Glutamatergic neuron (in vitro differentiated cells): ENCODE results near the gene MCM3AP. TPM values are rescaled to one million over a fixed set of nuclear protein-coding genes. Genes with fewer than 3 reads are reported as not detected.

Experiments used
- DNase-seq: peaks from one replicate; pipeline ENCODE4 v3.0.0; 2022
- H3K27ac Mint-ChIP-seq: one replicate; pipeline ENCODE4 v1.8.0; 2020; ENCODE audit warnings: mild to moderate bottlenecking, mixed read lengths, inconsistent platforms; ENCODE audit not compliant: unreplicated experiment
- H3K27me3 Mint-ChIP-seq: one replicate; pipeline ENCODE4 v1.8.0; 2020; ENCODE audit warnings: mild to moderate bottlenecking, moderate library complexity, mixed read lengths, inconsistent platforms; ENCODE audit not compliant: unreplicated experiment
- H3K36me3 Mint-ChIP-seq: one replicate; pipeline ENCODE4 v1.8.0; 2020; ENCODE audit warnings: mild to moderate bottlenecking, mixed read lengths, inconsistent platforms; ENCODE audit not compliant: unreplicated experiment
- H3K4me1 Mint-ChIP-seq: one replicate; pipeline ENCODE4 v1.8.0; 2020; ENCODE audit warnings: mild to moderate bottlenecking, low read depth, mixed read lengths, inconsistent platforms; ENCODE audit not compliant: unreplicated experiment
- H3K4me3 Mint-ChIP-seq: one replicate; pipeline ENCODE4 v1.8.0; 2020; ENCODE audit warnings: mild to moderate bottlenecking, mixed read lengths, inconsistent platforms; ENCODE audit not compliant: unreplicated experiment
- H3K9me3 Mint-ChIP-seq: one replicate; pipeline ENCODE4 v1.8.0; 2020; ENCODE audit warnings: mild to moderate bottlenecking, moderate library complexity, mixed read lengths, inconsistent platforms; ENCODE audit not compliant: unreplicated experiment
- total RNA-seq: library from RNA; stranded (reverse); fragmentation: NEBNext Ultra II Directional; extraction: Animal tissue kit (Norgen Biotek cat#: 25700); gene quantifications from one replicate; pipeline ENCODE4 v1.2.1, GENCODE V29; 2021; ENCODE audit not compliant: unreplicated experiment
- TF ChIP-seq, protein P1 (sequence below): fragments of 200-600 bp; sonication (generic); IDR thresholded peaks from one replicate; pipeline ENCODE4 v1.5.0; 2021; ENCODE audit not compliant: partially characterized antibody, unreplicated experiment

Gene MCM3AP
- total RNA-seq, 1 donor from 2014 or later: 121 TPM

DNA sequence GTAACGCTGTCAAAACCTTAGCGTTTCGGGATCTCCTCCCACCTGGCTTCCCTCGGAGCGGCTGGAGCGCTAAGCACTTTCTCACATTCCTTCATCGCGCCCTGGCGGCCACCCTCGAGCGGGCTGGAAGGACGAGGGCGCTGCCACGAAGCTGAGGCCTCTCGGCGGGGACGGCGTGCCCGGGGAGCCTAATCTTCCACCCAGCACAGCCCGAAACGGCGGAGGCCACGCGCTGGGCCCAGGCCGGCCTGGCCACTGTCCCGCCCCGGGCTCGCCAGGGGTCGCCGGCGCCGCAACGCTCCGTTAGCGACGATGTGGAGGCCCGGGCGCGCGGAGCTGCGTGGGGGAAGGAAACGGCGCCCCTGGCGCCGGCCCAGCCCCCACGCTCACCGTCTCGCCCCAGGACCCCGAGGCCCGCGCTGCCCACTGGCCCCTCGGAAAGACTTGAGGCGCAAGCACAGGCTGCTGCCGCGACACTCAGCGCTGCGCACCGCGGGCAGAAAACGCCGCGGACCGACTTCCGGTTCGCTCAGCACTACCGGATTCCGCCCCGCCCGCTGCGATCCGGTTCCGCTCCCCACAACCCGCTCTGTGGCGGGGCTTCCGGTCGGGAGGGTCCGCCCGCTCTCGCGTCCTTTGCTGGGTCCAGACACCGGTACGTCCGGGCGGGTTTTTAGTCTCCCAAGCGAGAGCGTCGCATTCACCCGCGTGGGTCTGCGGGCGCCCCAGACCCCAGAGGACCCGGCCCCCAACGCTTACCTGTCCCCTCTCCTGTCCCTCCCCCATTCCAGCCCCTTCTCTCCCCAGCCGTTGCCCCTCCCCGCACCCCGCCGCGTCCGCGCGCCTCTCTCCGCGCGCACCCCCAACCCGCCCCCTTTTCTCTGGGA is 593 bp upstream of the MCM3AP start, which contains the start of gene YBEY:
Gene YBEY (plus strand): TSS at position 582 of the 887 bp plus-strand sequence. CDS start 572 bp downstream, outside the sequence.
- TF ChIP-seq, protein P1, sequence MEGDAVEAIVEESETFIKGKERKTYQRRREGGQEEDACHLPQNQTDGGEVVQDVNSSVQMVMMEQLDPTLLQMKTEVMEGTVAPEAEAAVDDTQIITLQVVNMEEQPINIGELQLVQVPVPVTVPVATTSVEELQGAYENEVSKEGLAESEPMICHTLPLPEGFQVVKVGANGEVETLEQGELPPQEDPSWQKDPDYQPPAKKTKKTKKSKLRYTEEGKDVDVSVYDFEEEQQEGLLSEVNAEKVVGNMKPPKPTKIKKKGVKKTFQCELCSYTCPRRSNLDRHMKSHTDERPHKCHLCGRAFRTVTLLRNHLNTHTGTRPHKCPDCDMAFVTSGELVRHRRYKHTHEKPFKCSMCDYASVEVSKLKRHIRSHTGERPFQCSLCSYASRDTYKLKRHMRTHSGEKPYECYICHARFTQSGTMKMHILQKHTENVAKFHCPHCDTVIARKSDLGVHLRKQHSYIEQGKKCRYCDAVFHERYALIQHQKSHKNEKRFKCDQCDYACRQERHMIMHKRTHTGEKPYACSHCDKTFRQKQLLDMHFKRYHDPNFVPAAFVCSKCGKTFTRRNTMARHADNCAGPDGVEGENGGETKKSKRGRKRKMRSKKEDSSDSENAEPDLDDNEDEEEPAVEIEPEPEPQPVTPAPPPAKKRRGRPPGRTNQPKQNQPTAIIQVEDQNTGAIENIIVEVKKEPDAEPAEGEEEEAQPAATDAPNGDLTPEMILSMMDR: no peak
- peaks cover 11% of the 10 kb centered on the region for H3K9me3 Mint-ChIP-seq
- H3K27me3 Mint-ChIP-seq: peaks cover 4% of the 10 kb centered on the region
- DNase-seq: peak; percentile 92
- H3K36me3 Mint-ChIP-seq: peaks cover 4% of the 10 kb centered on the region
- peaks cover 7% of the 10 kb centered on the region for H3K4me1 Mint-ChIP-seq
- peak within 1 kb of the TSS; percentile 98 for H3K4me3 Mint-ChIP-seq
- H3K27ac Mint-ChIP-seq: peak within 1 kb of the TSS; percentile 91

DNA sequence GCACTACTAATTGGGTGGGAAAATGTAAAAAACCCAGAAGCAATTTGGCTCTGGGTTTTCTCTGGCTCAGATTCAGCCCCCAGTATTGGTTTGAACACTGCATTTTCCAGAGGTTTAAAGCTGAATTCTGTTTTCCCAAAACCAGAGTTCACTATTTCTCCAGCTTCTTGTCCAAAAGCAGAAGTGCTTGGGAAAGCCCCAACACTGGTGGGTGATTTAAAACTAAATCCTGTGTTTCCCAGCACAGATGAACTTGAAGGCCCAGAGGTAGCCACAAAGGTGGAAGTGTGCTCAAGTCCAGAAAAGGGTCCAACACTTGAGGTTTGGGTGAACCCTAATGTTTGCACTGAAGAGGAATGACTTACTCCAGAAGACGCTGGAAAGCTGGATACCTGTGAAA is 678 bp downstream of the MCM3AP start:
- H3K4me1 Mint-ChIP-seq: peaks cover 7% of the 10 kb centered on the region
- peaks cover 4% of the 10 kb centered on the region for H3K36me3 Mint-ChIP-seq

DNA sequence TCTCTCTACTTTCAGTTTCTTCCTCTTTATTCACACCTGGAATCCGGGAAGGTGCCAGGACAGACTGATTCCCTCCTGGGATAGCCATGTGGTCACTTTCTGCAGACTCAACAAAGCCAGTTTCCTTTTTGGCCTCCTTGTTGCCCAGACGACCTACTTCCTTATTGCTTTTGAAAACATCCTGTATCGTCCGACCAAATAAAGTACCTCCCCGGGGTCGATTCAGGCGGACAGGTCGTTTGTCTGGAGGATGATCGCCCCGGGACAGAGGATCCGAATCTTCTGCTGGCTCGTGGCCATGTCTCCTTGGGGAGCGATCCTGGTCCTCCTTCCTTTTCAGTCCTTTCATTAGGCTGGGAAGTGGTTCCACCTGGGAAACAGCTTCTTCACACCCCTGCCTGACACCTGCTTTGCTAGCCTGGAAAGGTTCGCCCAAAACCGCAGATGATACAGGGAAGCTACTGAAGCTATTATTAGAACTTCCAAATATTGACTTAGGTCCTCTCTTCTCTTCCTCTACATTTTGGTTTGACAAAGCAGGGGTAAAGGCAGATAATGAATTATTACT is 1.2 kb downstream of the MCM3AP start:
- H3K4me1 Mint-ChIP-seq: peaks cover 7% of the 10 kb centered on the region
- peaks cover 4% of the 10 kb centered on the region for H3K27me3 Mint-ChIP-seq
- peaks cover 11% of the 10 kb centered on the region for H3K9me3 Mint-ChIP-seq
- DNase-seq: no peak
- H3K27ac Mint-ChIP-seq: no peak overlapping the region
- TF ChIP-seq, protein P1: no peak
- H3K36me3 Mint-ChIP-seq: peaks cover 4% of the 10 kb centered on the region
- peak overlapping the region; percentile 71 for H3K4me3 Mint-ChIP-seq

More for the DNA sequence above, 678 bp downstream of the MCM3AP start:
- DNase-seq: no peak
- peaks cover 11% of the 10 kb centered on the region for H3K9me3 Mint-ChIP-seq
- no peak overlapping the region for H3K27ac Mint-ChIP-seq
- TF ChIP-seq, protein P1: no peak
- peak overlapping the region; percentile 93 for H3K4me3 Mint-ChIP-seq
- H3K27me3 Mint-ChIP-seq: peaks cover 4% of the 10 kb centered on the region

DNA sequence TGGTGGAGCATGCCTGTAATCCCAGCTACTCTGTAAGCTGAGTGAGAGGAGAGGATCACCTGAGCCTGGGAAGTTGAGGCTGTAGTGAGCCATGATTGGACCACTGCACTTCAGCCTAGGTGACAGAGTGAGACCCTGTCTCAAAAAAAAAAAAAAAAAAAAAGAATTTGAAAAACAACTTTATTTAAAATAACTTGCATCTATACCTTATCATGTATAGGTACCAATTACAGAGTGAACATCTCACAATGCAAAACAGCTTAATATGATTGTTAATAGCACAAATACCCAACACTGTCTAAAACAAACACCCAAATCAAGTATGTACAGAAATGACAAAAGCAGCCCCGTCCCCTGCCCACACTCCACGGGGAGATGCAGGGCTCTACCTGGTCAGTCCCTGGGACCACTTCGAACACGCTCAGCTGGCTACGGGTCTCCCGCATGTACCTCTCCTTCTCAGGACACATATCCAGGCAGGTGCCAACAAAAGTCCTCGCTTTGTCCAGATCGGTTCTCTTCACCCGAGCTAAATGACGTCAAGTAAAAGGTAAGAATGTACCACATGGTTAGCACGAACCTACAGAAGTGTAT is 10.5 kb downstream of the MCM3AP start:
- Mint-ChIP-seq H3K4me3 (no peak overlapping the region), H3K9me3 (no peaks in the 10 kb centered on the region), H3K27me3 (peaks cover 2% of the 10 kb centered on the region), H3K36me3 (peaks cover 5% of the 10 kb centered on the region), H3K27ac (no peak overlapping the region), H3K4me1 (no peaks in the 10 kb centered on the region)
- TF ChIP-seq, protein P1: no peak
- no peak for DNase-seq

DNA sequence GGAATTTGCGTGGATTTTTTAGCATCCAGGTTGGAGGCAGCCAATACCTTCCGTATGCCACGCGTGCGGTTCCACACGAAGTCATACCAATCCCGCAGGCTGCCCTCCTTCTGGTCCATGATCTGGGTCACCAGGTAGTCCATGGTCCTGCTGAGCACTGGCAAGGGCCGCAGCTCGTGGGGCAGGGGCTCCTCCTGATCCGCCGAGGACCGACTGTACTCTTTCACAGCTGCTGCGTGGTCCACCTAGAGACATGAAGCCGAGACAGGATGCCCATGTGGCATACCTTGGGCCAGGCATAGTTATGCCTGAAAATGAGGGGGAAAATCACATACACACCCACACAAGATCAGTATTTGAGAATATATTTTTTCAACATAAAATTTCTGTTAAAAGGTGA is 12.1 kb downstream of the MCM3AP start:
- Mint-ChIP-seq H3K27ac (no peak overlapping the region), H3K4me3 (no peak overlapping the region), H3K36me3 (peaks cover 5% of the 10 kb centered on the region), H3K27me3 (peaks cover 2% of the 10 kb centered on the region), H3K4me1 (no peaks in the 10 kb centered on the region), H3K9me3 (no peaks in the 10 kb centered on the region)
- TF ChIP-seq, protein P1: no peak
- DNase-seq: no peak
